Gastrocnemius medialis (tissue), 4 donors: ENCODE results near the gene DTNB.

ENCODE experiments used
- POLR2A ChIP-seq, 2 donors: fragments of 450-650 bp; IDR thresholded peaks; one replicate each; pipeline ENCODE4 v1.6.1; 2017; ENCODE audit warnings: antibody characterized with exemption in 2 of 2, mild to moderate bottlenecking in 2 of 2, moderate library complexity in 2 of 2
- TF ChIP-seq, protein P1 (sequence below), 5 experiments: fragments of 450-650 bp in 3 of 5; fragments of 200-600 bp in 2 of 5; sonication (generic) in 2 of 5; IDR thresholded peaks in 4 of 5; conservative IDR thresholded peaks in 1 of 5; 1 replicate in 4 of 5; 2 replicates in 1 of 5; pipeline ENCODE4 v1.5.1; 2016 to 2019; ENCODE audit warnings: antibody characterized with exemption in 5 of 5, mild to moderate bottlenecking in 3 of 5, moderate library complexity in 3 of 5

DNA sequence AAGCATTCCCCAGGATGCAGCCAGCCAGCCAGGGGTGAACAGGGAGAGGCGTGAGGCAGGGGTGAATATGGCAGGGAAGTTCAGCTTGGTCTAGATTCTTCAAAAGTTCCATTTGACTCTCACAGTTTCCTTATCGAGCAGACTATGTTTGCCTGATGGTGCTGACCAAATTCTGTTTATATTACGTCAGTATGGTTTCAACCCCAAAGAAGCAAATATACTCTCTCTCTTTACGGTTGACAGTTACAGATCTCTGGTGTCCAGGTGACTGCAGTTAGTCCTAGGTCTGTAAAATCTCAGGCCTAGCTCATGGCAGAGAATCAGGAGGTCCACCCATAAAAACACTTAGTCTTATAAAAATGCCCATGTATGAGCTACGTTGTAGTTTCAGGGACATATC is 293.4 kb downstream of the DTNB start:
- TF ChIP-seq, protein P1, sequence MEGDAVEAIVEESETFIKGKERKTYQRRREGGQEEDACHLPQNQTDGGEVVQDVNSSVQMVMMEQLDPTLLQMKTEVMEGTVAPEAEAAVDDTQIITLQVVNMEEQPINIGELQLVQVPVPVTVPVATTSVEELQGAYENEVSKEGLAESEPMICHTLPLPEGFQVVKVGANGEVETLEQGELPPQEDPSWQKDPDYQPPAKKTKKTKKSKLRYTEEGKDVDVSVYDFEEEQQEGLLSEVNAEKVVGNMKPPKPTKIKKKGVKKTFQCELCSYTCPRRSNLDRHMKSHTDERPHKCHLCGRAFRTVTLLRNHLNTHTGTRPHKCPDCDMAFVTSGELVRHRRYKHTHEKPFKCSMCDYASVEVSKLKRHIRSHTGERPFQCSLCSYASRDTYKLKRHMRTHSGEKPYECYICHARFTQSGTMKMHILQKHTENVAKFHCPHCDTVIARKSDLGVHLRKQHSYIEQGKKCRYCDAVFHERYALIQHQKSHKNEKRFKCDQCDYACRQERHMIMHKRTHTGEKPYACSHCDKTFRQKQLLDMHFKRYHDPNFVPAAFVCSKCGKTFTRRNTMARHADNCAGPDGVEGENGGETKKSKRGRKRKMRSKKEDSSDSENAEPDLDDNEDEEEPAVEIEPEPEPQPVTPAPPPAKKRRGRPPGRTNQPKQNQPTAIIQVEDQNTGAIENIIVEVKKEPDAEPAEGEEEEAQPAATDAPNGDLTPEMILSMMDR (IDR thresholded peaks at IDR 0.05 in 4 of 5, conservative IDR thresholded peaks at IDR 0.05 in 1 of 5): no peak
- no peak for TF ChIP-seq POLR2A (IDR thresholded peaks at IDR 0.05)
